Measurements from ENCODE around the gene F11.

GRCh38 chr4:186299291-186299690, 33.3 kb downstream of the F11 start:
- TF ChIP-seq, protein P1, sequence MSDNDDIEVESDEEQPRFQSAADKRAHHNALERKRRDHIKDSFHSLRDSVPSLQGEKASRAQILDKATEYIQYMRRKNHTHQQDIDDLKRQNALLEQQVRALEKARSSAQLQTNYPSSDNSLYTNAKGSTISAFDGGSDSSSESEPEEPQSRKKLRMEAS (IDR thresholded peaks at IDR 0.05), result no peak
- TF ChIP-seq RAD21 (IDR thresholded peaks at IDR 0.05; ENCODE audit: low read depth) (no peak), CREB1 (IDR thresholded peaks at IDR 0.05; ENCODE audit: low read depth) (no peak), YY1 (IDR thresholded peaks at IDR 0.05; ENCODE audit: low read depth) (no peak), TEAD4 (IDR thresholded peaks at IDR 0.05) (no peak), EP300 (IDR thresholded peaks at IDR 0.05; ENCODE audit: borderline replicate concordance) (no peak), FOXM1 (IDR thresholded peaks at IDR 0.05; ENCODE audit: borderline replicate concordance, low read depth) (no peak), TAF1 (IDR thresholded peaks at IDR 0.05; ENCODE audit: low read depth) (no peak)
- TF ChIP-seq, protein P2, sequence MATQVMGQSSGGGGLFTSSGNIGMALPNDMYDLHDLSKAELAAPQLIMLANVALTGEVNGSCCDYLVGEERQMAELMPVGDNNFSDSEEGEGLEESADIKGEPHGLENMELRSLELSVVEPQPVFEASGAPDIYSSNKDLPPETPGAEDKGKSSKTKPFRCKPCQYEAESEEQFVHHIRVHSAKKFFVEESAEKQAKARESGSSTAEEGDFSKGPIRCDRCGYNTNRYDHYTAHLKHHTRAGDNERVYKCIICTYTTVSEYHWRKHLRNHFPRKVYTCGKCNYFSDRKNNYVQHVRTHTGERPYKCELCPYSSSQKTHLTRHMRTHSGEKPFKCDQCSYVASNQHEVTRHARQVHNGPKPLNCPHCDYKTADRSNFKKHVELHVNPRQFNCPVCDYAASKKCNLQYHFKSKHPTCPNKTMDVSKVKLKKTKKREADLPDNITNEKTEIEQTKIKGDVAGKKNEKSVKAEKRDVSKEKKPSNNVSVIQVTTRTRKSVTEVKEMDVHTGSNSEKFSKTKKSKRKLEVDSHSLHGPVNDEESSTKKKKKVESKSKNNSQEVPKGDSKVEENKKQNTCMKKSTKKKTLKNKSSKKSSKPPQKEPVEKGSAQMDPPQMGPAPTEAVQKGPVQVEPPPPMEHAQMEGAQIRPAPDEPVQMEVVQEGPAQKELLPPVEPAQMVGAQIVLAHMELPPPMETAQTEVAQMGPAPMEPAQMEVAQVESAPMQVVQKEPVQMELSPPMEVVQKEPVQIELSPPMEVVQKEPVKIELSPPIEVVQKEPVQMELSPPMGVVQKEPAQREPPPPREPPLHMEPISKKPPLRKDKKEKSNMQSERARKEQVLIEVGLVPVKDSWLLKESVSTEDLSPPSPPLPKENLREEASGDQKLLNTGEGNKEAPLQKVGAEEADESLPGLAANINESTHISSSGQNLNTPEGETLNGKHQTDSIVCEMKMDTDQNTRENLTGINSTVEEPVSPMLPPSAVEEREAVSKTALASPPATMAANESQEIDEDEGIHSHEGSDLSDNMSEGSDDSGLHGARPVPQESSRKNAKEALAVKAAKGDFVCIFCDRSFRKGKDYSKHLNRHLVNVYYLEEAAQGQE (IDR thresholded peaks at IDR 0.05; ENCODE audit: low read depth), result no peak
- TF ChIP-seq, protein P3, sequence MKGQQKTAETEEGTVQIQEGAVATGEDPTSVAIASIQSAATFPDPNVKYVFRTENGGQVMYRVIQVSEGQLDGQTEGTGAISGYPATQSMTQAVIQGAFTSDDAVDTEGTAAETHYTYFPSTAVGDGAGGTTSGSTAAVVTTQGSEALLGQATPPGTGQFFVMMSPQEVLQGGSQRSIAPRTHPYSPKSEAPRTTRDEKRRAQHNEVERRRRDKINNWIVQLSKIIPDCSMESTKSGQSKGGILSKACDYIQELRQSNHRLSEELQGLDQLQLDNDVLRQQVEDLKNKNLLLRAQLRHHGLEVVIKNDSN (IDR thresholded peaks at IDR 0.05), result no peak

Data from Ishikawa (cell line).